Testis (tissue), 3 donors: ENCODE measurements around the gene SCUBE3. TPM values are rescaled to one million over a fixed set of nuclear protein-coding genes. Genes with fewer than 3 reads are reported as not detected.

Experiments used
- DNase-seq: peaks from one replicate; pipeline ENCODE4 v3.0.0-alpha.2; 2019
- H3K27ac ChIP-seq, 2 donors: fragments of 200-600 bp; sonication (generic); one replicate each; pipeline ENCODE4 v1.5.1; 2019
- H3K27me3 ChIP-seq: fragments of 200-600 bp; sonication (generic); one replicate; pipeline ENCODE4 v1.5.1; 2019
- H3K36me3 ChIP-seq: fragments of 200-600 bp; sonication (generic); one replicate; pipeline ENCODE4 v1.5.1; 2017; ENCODE audit warnings: low read depth; ENCODE audit errors: missing control alignments
- H3K4me1 ChIP-seq: fragments of 200-600 bp; sonication (generic); one replicate; pipeline ENCODE4 v1.5.1; 2019
- H3K4me3 ChIP-seq, 2 donors: fragments of 200-600 bp; sonication (generic); one replicate each; pipeline ENCODE4 v1.5.1; 2017 to 2019
- H3K9me3 ChIP-seq: fragments of 200-600 bp; sonication (generic); one replicate; pipeline ENCODE4 v1.5.1; 2017
- CTCF ChIP-seq, 3 experiments: fragments of 450-650 bp in 2 of 3; fragments of 200-600 bp in 1 of 3; sonication (generic) in 1 of 3; IDR thresholded peaks; one replicate each; pipeline ENCODE4 v1.5.1; 2016 to 2019; ENCODE audit warnings: antibody characterized with exemption in 3 of 3, mild to moderate bottlenecking in 2 of 3, moderate library complexity in 1 of 3
- POLR2A ChIP-seq: fragments of 450-650 bp; IDR thresholded peaks from one replicate; pipeline ENCODE4 v1.6.1; 2017; ENCODE audit warnings: antibody characterized with exemption, mild to moderate bottlenecking, moderate library complexity
- WGBS, 2 donors: methylation state at CpG; one replicate each; pipeline ENCODE4 v1.1.5; 2018; 5-methylcytosine and 5-hydroxymethylcytosine counted together
- intact Hi-C: fragments of 100-400 bp; cut with DNase I; formaldehyde crosslinking; loops from one replicate; pipeline ENCODE4 v1.15.1; 2023; ENCODE audit warnings: low total_unique reads
- polyA plus RNA-seq: library from polyadenylated mRNA; stranded (reverse); fragments of 350-450 nt; fragmentation: Illumina TruSeq; extraction: RNeasy Lipid Tissue Mini Kit (QIAGEN cat#74804); gene quantifications from one replicate; pipeline ENCODE4 v1.2.3, GENCODE V29; 2014; ENCODE audit warnings: low read depth, low replicate concordance; ENCODE audit not compliant: insufficient read depth
- total RNA-seq, 2 donors: library from RNA; depleted of rRNA; stranded (reverse); fragments of >200 nt; gene quantifications; one replicate each; pipeline ENCODE4 v1.2.3, GENCODE V29; 2016

Gene SCUBE3
- total and polyA plus RNA-seq, 3 donors from 2014 or later, result 1.7 to 2.2 (median 2.0) TPM

DNA sequence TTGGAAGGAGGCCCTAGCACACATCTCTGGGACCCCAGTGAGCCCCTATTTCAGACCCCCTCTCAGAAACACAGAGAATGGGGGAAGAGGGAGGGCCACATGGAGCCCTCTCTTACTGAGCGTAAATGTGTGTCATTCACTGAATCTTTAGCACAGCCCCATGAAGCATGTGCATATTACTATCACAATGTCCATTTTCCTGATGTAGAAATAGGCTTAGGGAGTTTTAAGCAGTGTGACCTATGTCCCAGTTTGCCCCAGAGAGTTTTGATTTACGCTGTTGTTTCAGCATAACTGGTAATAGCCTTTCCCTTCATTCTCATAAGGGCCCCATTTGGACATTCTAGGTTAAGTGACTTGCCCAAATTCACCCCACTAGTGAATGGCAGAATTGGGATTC lies 47.6 kb upstream of the SCUBE3 start:
- no peaks in the 10 kb centered on the region for H3K4me1 ChIP-seq
- no peaks in the 10 kb centered on the region for H3K9me3 ChIP-seq
- WGBS, 2 donors, result 97 to 99% methylated on average over 2 of the region's 2 CpGs
- DNase-seq, result no peak
- no peak overlapping the region for H3K4me3 ChIP-seq
- H3K36me3 ChIP-seq, result no peaks in the 10 kb centered on the region
- no peaks in the 10 kb centered on the region for H3K27me3 ChIP-seq
- H3K27ac ChIP-seq, result no peak overlapping the region
- TF ChIP-seq POLR2A, result no peak
- TF ChIP-seq CTCF (IDR thresholded peaks at IDR 0.05), result no peak
- intact Hi-C loops, result no loop called here

DNA sequence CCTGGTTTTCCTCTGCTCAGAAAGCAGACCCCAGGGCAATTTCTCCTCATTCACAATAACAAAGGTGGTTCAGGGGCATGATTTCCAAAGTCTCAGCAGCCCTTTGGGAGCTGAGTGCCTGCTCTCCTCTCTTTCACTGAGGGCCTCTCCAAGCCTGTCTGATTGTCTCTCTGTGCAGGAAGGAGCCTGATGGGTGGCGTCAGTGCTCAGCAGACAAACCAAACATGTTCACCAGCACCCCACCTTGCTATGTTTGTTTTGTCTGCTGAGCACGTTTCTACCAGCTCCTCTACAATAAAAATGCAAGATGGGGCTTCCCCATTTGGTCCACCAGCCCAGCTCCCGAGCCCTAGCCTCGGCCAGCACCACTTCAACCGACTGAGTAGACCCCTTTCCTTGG lies 47.2 kb upstream of the SCUBE3 start:
- WGBS, 2 donors, result 83 to 96% methylated on average over 5 of the region's 5 CpGs
- DNase-seq, result no peak
- Histone ChIP-seq H3K4me3 (no peak overlapping the region), H3K27me3 (no peaks in the 10 kb centered on the region), H3K36me3 (no peaks in the 10 kb centered on the region), H3K27ac (no peak overlapping the region), H3K4me1 (no peaks in the 10 kb centered on the region), H3K9me3 (no peaks in the 10 kb centered on the region)
- TF ChIP-seq CTCF (IDR thresholded peaks at IDR 0.05) (no peak), POLR2A (no peak)
- intact Hi-C loops, result no loop called here

GRCh38 chr6:35167505-35167904 lies 46.3 kb upstream of the SCUBE3 start:
- no peaks in the 10 kb centered on the region for H3K4me1 ChIP-seq
- no peaks in the 10 kb centered on the region for H3K9me3 ChIP-seq
- H3K4me3 ChIP-seq, result no peak overlapping the region
- no peaks in the 10 kb centered on the region for H3K27me3 ChIP-seq
- no peak overlapping the region for H3K27ac ChIP-seq
- TF ChIP-seq CTCF (IDR thresholded peaks at IDR 0.05), result no peak
- no peak for TF ChIP-seq POLR2A
- no peaks in the 10 kb centered on the region for H3K36me3 ChIP-seq
- intact Hi-C loops, result no loop called here
- DNase-seq, result no peak

- no peaks in the 10 kb centered on the region for H3K36me3 ChIP-seq
- DNase-seq, result no peak
- H3K9me3 ChIP-seq, result no peaks in the 10 kb centered on the region
- H3K4me3 ChIP-seq, result no peak overlapping the region
- TF ChIP-seq POLR2A, result no peak
- no peak for TF ChIP-seq CTCF (IDR thresholded peaks at IDR 0.05)
- WGBS, 2 donors, result 79% methylated on average over 7 of the region's 7 CpGs
- H3K27ac ChIP-seq, result no peak overlapping the region
- no peaks in the 10 kb centered on the region for H3K27me3 ChIP-seq
- H3K4me1 ChIP-seq, result no peaks in the 10 kb centered on the region
- intact Hi-C loops, result no loop called here
Observed at GRCh38 chr6:35168461-35168861, 45.3 kb upstream of the SCUBE3 start.

- intact Hi-C loops, result no loop called here
- Histone ChIP-seq H3K36me3 (no peaks in the 10 kb centered on the region), H3K9me3 (no peaks in the 10 kb centered on the region), H3K27me3 (no peaks in the 10 kb centered on the region), H3K27ac (no peak overlapping the region), H3K4me1 (no peaks in the 10 kb centered on the region), H3K4me3 (no peak overlapping the region)
- DNase-seq, result no peak
- 70 to 88% methylated on average over 1 of the region's 1 CpG for WGBS, 2 donors
- no peak for TF ChIP-seq POLR2A
- no peak for TF ChIP-seq CTCF (IDR thresholded peaks at IDR 0.05)
Observed at GRCh38 chr6:35170166-35170565, 43.6 kb upstream of the SCUBE3 start.
